Fibroblast of skin of right quadriceps (primary cell): ENCODE results near the gene CUX1.
"Not testable (repeated sequence)": the region's sequence is repeated elsewhere in the genome, so short reads cannot be mapped to it uniquely, and the experiment has no call there.

Source experiments
- DNase-seq: peaks from one replicate; pipeline ENCODE4 v3.0.0-alpha.2; 2013

Gene CUX1, protein sequence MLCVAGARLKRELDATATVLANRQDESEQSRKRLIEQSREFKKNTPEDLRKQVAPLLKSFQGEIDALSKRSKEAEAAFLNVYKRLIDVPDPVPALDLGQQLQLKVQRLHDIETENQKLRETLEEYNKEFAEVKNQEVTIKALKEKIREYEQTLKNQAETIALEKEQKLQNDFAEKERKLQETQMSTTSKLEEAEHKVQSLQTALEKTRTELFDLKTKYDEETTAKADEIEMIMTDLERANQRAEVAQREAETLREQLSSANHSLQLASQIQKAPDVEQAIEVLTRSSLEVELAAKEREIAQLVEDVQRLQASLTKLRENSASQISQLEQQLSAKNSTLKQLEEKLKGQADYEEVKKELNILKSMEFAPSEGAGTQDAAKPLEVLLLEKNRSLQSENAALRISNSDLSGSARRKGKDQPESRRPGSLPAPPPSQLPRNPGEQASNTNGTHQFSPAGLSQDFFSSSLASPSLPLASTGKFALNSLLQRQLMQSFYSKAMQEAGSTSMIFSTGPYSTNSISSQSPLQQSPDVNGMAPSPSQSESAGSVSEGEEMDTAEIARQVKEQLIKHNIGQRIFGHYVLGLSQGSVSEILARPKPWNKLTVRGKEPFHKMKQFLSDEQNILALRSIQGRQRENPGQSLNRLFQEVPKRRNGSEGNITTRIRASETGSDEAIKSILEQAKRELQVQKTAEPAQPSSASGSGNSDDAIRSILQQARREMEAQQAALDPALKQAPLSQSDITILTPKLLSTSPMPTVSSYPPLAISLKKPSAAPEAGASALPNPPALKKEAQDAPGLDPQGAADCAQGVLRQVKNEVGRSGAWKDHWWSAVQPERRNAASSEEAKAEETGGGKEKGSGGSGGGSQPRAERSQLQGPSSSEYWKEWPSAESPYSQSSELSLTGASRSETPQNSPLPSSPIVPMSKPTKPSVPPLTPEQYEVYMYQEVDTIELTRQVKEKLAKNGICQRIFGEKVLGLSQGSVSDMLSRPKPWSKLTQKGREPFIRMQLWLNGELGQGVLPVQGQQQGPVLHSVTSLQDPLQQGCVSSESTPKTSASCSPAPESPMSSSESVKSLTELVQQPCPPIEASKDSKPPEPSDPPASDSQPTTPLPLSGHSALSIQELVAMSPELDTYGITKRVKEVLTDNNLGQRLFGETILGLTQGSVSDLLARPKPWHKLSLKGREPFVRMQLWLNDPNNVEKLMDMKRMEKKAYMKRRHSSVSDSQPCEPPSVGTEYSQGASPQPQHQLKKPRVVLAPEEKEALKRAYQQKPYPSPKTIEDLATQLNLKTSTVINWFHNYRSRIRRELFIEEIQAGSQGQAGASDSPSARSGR (N-terminal part only)

DNA sequence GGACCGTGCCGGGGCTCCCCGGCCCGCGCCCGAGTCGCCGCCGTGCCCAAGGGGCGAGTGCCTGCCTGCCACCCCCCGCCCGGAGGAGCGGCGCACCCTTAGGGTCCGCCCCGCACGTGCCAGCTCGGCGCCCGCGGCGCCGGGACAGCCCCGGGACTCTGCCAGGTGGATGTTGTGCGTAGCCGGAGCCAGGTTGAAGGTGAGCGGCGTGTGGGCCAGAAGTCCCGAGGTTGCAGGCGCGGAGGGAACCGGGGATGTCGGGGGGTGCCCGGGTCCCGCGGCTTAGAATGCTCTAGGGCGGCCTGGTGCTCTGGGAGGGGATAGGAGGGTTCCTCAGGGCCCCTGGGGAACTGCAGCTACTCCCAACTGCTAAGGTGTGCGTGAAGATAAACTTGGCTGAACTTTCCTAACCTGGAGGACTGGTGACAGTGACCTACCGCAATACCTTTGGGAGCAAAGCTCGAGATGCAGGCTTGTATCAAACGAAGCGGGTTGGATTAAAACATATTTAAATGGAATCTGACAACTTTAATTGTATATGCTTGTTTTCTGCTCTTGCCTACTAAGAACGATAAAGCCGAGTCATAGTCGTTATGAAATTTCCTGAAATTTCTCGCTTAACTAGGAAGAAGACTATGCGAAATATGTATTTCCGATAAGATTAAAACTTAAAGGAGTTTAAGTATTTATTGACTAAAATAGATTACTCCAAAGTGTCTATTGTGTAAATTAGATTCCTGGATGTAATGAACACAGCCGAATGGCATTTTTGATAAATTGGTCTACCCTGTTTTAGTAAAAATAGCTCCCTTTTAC lies at the start of gene CUX1:
CUX1 (plus strand) TSS at position 156 of the 816 bp plus-strand sequence; CDS start at position 170, 14 bp downstream.
- DNase-seq = peak; percentile 14

DNA sequence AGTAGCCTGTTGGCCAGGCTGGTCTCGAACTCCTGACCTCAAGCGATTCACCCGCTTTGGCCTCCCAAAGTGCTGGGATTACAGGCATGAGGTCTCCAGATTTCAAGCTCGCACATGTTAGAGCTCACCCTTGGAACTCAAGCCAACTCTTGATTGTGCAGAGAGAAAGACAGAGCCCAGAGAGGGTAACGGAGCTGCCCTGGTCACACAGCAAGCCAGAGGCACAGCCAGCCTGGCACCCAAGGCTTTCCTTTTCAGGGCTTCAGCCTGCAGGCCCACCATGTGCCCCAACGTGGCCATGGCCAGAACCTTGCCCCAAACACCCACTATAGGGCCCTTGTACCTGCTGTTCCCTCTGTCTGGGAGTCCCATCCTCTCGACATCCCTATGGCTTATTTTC lies 49.1 kb upstream of the CUX1 start:
- DNase-seq = no peak

DNA sequence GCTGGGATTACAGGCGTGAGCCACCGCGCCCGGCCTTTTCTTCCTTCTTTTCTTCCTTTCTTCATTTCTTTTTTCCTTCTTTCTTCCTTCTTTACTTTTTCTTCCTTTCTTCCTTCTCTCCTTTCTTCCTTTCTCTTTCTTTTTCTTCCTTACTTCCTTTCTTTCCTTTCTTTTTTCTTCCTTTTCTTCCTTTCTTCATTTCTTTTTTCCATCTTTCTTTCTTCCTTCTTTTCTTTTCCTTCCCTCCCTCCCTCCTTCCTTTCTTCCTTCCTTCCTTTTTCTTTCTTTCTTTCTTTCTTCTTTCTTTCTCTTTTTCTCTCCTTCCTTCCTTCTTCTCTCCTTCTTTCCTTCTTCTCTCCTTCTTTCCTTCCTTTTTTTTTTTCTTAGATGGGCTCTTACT lies 47.0 kb upstream of the CUX1 start:
- DNase-seq = no peak

DNA sequence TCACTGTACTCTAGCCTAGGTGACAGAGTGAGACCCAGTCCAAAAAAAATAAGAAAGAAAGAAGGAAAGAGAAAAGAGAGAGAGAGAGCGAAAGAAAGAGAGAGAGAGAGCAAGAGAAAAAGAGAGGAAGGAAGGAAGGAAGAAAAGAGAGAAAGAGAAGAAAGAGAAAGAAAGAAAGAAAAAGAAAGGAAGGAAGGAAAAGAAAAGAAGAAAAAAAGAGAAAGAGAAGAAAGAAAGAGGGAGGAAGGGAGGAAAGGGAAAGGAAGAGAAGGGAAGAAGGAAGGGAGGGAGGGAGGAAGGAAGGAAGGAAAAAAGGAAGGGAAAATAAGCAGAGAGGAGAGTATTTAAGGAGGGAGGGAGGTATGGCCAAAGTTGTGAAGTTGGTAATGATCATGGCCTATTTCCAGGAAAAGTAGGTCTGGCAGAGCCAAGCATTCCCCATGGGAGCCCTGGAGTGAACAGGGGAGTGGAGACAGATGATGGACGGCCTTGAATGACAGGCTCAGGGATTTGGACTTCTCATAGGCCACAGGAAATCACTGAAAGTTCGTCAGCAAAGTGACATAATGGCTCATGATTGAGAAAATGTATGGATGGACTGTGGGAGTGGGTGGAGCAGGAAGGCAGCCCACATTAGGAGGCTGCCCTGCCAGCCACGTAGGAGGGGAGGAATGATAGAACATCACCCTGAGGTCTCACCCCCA lies 44.8 kb upstream of the CUX1 start:
- DNase-seq = no peak

DNA sequence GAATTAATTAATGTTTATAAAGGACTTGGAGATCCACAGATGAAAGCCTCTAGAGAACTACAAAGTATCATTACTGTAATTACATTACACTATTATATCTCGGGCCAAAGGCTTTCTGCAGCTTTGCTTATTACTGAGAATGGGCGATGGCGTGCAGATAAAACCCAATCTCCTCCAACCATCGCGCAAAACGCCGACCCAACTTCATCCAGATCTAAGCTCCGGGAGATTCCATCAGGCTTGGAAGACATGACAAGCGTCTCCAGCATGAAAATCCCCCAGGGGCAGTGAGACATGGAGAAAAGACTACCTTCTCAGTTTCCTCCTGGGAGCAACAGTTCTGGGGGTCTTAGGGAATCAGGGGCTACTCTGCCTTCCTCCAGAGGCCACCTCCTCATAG lies 42.2 kb upstream of the CUX1 start:
- no peak for DNase-seq

DNA sequence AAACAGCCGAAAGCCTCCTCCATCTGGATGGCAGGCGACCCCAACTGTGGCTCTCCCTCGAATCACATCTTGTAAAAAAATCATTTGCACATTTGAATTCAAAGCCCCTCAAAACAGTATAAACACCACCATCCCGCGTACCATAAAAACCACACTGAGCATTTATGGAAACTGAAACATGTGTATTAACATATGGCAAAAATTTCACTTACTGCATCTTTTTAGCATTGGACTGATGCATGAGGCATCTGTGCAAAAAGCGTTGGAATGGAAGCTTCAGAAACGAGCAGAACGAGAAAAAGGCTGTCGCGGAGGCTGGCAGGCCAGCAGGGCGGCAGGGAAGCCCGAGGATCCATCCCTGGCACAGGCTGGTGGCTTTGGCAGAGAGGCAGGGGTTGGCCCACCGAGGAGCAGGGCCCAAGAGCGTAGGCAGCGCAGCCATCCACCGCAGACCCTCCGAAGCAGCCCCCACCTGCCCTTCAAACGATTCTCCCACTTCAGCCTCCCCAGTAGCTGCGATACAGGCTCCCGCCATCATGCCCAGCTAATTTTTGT lies 39.3 kb upstream of the CUX1 start:
- no peak for DNase-seq

DNA sequence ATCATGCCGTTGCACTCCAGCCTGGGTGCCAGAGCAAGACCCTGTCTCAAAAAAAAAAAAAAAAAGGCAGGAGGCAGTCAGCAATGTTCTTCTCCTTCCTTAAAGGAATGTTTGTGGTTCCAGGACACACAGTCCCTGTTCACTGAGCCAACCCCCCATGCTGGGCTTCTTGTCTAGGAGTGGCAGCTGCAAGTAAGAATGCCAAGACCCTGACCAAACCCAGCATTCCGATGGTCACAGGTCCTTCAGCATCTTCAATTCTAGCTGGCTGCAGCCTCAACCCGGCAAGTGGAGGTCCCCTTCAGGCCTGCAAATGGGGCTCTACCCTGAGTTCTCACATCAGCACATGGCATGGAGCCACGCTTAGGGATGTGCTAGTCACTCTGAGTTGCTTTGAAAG lies 38.2 kb upstream of the CUX1 start:
- no peak for DNase-seq

DNA sequence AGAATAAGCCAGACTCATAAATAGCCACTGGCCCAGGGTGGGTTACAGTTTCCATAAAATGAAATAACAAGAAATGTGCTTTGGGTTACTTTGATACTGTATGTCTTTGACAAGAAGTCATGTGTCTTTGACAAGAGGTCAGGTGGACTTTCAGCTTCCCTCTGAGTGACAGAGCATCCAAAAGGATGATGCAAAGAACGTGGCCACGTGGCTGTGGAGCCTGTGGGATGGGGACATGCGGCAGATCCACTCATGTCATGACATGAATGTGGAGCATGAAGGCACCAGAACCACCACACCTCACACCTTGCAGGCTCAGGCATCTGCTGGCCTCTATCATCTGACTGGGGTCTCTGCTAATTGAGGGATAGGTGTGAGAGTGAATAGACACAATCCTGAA lies 37.1 kb upstream of the CUX1 start:
- DNase-seq = no peak

DNA sequence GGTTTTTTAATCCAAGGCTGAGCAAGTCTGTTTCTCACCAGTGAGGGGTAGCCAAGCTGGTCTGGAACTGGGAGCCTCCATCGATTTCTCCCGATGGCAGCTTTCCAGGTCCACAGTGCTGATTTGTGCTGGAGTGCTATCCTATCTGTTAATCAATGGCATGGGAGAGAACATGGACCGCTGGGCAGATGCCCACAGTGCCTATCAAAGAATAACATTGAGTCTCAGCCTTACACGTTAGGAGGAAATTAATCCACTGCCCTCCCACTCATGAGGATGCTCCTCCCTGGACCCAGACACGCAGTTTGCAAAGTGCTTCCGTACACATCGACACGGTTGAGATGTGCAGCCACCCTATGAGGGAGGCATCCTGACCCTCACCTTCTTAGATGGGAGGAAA lies 36.0 kb upstream of the CUX1 start:
- no peak for DNase-seq

DNA sequence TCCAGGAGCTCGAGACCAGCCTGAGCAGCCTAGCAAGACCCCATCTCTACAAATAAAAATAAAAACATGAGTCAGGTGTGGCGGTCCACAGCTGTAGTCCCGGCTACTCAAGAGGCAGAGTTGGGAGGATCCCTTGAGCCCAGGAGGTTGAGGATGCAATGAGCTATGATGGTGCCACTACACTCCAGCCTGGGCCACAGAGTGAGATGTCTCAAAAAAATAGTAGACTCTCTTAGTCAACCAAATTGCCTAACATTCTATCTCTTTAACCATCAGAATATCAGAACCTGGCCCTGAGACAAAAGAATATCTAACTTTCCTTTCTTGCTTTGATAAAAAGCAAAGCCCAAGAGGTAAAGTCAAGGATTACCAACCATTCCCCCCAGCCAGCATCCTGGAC lies 35.0 kb upstream of the CUX1 start:
- no peak for DNase-seq

DNA sequence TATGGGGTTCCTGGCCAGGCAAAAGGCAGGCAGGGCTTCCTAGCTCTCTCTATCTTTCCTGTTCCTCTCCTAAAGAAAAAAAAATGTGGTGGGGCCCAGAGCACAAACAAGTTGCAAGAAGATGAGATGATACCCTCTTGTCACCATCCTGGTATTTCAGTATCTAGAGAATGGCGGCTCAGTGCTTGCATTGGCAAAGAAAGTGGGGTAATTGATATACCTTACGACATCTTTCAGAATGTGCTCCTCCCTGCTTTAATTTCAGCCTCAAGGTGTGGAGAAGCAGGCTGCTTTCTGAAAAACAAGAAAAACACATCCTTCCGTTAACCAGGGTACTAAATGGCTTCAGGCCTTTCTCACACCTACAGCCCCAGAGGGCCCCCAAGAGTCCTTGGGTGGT lies 34.5 kb upstream of the CUX1 start:
- no peak for DNase-seq

DNA sequence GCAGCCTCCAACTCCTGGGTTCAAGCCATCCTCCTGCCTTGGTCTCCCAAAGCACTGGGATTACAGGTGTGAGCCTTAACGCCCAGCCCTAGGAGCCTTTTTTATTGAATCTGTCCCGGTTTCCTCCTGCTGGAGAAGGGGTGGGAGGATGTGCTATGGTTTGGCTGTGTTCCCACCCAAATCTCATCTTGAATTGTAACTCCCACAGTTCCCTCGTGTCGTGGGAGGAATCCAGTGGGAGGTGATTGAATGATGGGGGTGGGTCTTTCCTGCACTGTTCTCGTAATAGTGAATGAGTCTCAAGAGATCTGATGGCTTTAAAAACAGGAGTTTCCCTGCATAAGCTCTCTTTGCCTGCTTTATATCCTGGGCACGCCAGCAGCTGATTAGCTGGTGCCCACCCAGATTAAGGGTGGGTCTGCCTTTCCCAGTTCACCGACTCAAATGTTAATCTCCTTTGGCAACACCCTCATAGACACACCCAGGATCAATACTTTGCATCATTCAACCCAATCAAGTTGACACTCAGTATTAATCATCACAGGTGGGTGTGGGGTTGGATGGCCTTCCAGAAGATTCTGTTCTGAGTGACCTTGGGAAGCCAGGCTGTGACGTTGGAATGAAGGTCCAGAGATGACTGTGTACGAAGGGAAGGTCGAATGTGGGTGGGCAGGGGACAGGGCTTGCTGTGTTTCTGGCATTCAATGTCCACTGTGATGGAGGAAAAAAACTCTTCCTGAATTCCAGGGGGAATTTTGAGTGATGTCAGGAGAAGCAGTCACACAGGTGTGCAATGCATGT lies 33.8 kb upstream of the CUX1 start:
- no peak for DNase-seq

DNA sequence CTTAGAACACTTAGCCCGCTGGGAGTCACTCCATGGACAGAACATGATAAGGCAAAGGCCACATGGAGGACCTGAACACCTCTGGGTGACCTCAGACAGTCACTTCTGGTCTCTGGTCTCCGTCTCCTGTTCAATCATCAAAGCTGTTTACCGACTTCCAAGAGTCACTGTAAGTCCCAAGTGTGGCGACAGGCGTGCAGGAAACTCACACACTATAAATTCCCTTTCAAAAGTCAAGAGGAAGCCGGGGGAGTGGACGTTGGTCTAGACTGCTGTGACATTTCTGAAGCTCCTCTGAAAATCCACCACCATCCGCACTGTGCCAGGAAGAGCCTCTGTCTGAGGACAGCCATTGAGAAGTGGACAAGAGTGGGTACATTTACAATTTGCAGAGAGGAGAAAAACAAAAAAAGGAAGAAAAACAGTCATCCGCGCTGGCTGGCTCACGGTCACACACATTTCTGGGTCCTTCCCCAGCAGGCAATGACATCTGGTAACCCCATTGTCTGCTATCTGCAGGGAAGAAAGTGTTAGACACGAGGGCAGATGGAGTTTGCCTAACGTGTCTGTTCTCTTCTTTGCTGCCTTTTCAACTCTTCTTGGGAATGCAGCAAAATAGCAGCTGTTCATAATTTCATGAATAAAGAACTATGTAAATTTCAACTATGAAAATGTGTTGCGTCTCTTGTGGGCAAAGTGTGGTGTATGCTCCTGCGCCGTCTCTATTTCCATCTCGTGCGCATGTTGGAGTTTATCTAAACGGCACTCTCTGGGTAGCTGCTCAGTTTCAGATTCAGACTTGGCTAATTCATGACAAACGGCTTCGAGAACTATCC lies 32.9 kb upstream of the CUX1 start:
- DNase-seq = no peak

DNA sequence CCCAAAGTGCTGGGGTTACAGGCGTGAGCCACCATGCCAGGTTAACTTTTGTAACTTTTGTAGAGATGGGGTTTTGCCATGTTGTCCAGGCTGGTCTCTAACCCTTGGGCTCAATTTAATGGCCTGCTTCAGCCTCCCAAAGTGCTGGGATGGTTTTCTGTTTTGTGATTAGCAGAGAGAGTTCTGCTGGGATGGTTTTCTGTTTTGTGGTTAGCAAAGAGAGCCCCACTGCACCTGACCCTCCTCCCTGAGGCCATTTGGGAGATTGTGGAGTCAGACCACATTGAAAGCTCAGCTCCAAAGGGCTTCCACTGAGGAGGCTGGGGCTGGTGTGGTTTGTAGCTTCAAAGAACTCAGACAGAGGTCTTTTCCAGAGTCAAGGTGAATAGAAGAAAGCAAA lies 29.6 kb upstream of the CUX1 start:
- DNase-seq = no peak

DNA sequence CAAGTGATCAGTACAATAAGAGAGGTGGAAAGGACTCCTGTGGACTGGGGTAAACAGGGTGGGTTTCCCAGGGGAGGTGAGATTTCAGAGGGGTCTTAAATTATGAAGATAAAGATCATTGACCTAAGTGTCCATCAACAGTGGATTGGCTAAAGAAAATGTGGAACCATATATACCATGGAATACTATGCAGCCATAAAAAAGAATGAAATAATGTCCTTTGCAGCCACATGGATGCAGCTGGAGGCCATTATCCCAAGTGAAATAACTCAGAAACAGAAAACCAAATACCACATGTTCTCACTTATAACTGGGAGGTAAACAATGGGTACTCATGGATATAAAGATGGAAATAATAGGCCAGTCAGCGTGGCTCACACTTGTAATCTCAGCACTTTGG lies 28.9 kb upstream of the CUX1 start:
- no peak for DNase-seq

DNA sequence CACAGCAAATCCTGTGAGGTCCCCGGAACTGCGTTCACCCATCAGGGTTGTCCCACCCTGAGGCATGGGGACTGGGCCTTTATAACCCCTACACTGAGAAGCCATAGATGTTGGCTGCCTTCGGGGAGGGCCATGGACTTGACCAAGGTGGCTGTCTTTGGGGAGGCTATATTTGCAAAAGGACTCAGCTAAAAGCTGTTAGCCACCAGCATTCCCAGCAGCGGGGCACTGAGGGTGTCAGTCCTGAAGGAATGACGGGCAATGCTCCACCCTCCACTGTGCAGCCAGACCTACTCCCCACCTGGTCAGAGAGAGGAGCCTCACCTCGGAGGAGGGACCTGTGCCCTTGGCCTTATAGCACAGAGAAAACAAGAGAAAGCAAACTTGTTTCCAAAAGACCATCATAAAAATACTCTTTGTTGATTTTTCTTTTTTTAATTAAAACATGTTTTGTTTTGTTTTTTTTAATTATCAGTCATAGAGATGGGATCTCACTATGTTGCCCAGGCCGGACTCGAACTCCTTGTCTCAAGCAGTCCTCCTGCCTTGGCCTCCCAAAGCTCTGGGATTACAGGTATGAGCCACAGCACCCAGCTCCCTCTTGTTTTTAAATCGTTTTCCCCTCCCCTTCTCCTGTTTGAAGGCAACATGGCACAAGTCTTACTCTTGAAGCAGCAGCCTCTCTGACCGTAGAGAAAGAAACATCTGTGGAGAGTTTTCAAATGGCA lies 26.7 kb upstream of the CUX1 start:
- DNase-seq = no peak

DNA sequence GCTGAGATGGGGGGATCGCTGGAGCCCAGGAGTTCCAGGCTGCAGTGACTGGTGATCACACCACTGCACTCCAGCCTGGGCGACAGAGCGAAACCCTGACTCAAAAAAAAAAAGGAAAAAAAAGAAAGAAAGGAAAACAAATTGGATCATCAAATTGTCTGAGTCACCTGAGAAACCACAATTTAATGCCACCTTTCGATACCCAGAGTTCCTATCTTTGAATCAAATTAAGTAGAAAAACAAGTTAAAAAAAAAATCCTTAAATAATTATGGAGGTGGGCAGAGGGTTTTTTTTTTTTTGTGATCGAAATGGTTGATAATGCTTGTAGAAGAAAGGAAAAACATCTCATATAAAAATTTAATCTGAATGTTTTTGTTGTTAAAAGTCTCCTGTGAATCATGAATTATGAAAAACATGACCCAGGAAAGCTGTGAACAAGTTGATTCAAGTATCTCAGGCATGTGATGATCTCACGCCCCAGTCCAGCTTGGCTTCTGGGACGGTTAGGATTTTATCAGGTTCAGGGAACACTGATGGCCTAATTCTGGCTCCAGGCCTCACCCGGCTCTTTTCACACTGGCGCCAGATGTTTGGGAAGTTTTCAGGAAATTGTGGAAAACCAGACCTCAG lies 25.3 kb upstream of the CUX1 start:
- peak; percentile 66 for DNase-seq

DNA sequence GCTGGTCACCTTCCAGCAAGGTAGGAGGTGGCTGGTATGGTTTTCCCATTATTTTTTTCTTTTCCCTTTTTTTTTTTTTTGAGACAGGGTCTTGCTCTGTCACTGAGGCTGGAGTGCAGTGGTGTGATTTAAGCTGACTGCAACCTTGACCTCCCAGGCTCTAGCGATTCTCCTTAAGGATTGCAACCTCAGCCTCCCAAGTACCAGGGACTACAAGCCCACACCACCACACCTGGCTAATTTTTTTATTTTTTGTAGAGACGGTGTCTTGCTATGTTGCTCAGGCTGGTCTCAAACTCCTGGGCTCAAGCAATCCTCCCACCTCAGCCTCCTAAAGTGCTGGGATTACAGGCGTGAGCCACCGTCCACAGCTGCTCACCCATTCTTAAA lies 24.7 kb upstream of the CUX1 start:
- not testable (repeated sequence) for DNase-seq
